HG03432 (cell line): ENCODE measurements around the gene NUP153.

Experiments
- ATAC-seq: cut with Tn5 transposase; IDR thresholded peaks from one replicate; pipeline ENCODE4 v1.9.1; 2021; ENCODE audit warnings: mild to moderate bottlenecking, moderate library complexity; ENCODE audit not compliant: unreplicated experiment

Gene NUP153

GRCh38 chr6:17565399-17565798 is 141.3 kb downstream of the NUP153 start:
- ATAC-seq = no peak
